Loucy (cell line): ENCODE measurements around the gene C10orf143.
"Not testable (repeated sequence)": the region's sequence is repeated elsewhere in the genome, so short reads cannot be mapped to it uniquely, and the experiment has no call there.

Experiments used
- H2AFZ ChIP-seq: fragments of 200-600 bp; sonication (generic); 2 replicates; pipeline ENCODE4 v1.6.0; 2016; ENCODE audit warnings: antibody characterized with exemption, mild to moderate bottlenecking, low read length, moderate library complexity
- H3F3A ChIP-seq: fragments of 200-600 bp; 2 replicates; pipeline ENCODE4 v1.6.0; 2016; ENCODE audit warnings: antibody characterized with exemption, low read depth, mild to moderate bottlenecking
- H3K27me3 ChIP-seq: fragments of 200-600 bp; sonication (generic); 2 replicates; pipeline ENCODE4 v1.6.1; 2014; ENCODE audit warnings: low read length, mild to moderate bottlenecking; ENCODE audit not compliant: insufficient read depth, poor library complexity, severe bottlenecking
- H3K36me3 ChIP-seq: fragments of 200-600 bp; sonication (generic); 2 replicates; pipeline ENCODE4 v1.6.1; 2016; ENCODE audit warnings: low read length; ENCODE audit not compliant: insufficient read depth
- H3K4me1 ChIP-seq: fragments of 200-600 bp; sonication (generic); 2 replicates; pipeline ENCODE4 v1.5.1; 2014; ENCODE audit warnings: low read length, mild to moderate bottlenecking; ENCODE audit not compliant: insufficient read depth, poor library complexity, severe bottlenecking
- H3K4me2 ChIP-seq: fragments of 200-600 bp; sonication (generic); 2 replicates; pipeline ENCODE4 v1.6.0; 2014; ENCODE audit warnings: antibody characterized with exemption, low read length, low read depth, mild to moderate bottlenecking; ENCODE audit not compliant: poor library complexity, severe bottlenecking
- H3K4me3 ChIP-seq: fragments of 200-600 bp; sonication (generic); 2 replicates; pipeline ENCODE4 v1.5.1; 2014; ENCODE audit warnings: low read length, mild to moderate bottlenecking, mixed read lengths; ENCODE audit not compliant: poor library complexity, severe bottlenecking
- H3K79me2 ChIP-seq: fragments of 200-600 bp; sonication (generic); 2 replicates; pipeline ENCODE4 v1.6.1; 2014; ENCODE audit warnings: low read length; ENCODE audit not compliant: insufficient read depth
- H3K9ac ChIP-seq: fragments of 200-600 bp; sonication (generic); 2 replicates; pipeline ENCODE4 v1.6.0; 2014; ENCODE audit warnings: mild to moderate bottlenecking, low read depth, low read length, moderate library complexity; ENCODE audit not compliant: poor library complexity, severe bottlenecking
- H3K9me2 ChIP-seq: fragments of 200-600 bp; sonication (generic); replicated peaks from 2 replicates; pipeline ENCODE4 v1.6.1; 2016; ENCODE audit warnings: low read depth, low read length, mixed read lengths
- H3K9me3 ChIP-seq: fragments of 200-600 bp; sonication (generic); 2 replicates; pipeline ENCODE4 v1.6.1; 2014; ENCODE audit warnings: mild to moderate bottlenecking, antibody characterized with exemption, low read length, low read depth; ENCODE audit not compliant: insufficient read depth
- H4K20me1 ChIP-seq: fragments of 200-600 bp; sonication (generic); 2 replicates; pipeline ENCODE4 v1.6.0; 2014; ENCODE audit warnings: antibody characterized with exemption, low read length, mild to moderate bottlenecking; ENCODE audit not compliant: insufficient read depth, poor library complexity, severe bottlenecking
- EZH2phosphoT487 ChIP-seq: fragments of 200-600 bp; IDR thresholded peaks from 2 replicates; pipeline ENCODE4 v1.6.1; 2018; ENCODE audit warnings: antibody characterized with exemption, mild to moderate bottlenecking, moderate library complexity, borderline replicate concordance
- TF ChIP-seq, protein P1 (sequence below): fragments of 200-600 bp; sonication (generic); conservative IDR thresholded peaks from 2 replicates; pipeline ENCODE4 v1.5.1; 2014; ENCODE audit warnings: mild to moderate bottlenecking, antibody characterized with exemption, low read length

The C10orf143 gene

DNA sequence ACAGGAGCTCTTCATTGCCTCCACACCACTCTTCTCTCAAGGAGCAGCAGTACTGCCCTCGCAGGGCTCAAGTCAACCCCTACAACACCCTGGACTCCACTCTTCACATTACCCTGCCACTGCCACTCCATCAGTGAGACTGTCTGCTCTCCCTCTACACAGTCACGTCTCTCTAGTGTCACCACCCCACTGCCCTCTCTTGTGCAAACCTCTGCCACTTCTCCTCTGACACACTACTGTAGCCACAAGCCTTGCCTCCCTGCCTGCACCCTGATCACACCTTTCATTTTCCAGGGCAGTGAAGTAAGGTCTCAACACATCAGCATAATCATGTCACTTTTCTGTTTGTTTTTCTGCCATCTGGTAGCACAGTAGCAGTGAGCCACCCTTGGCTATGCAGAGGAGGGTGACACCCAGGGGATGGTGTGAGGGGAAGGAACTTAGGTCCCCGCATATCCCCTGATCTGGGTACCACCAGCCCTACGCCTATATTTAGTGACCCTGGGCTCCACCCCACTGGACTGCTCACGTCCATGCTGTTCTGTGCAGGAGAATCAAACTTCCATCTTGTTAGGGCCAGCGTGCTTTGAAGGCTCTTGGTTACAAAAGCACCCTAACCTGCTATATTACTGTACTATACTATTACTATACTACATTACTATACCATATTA lies 1.6 kb downstream of the C10orf143 start:
- peak overlapping the region; percentile 96 for H3K4me2 ChIP-seq

DNA sequence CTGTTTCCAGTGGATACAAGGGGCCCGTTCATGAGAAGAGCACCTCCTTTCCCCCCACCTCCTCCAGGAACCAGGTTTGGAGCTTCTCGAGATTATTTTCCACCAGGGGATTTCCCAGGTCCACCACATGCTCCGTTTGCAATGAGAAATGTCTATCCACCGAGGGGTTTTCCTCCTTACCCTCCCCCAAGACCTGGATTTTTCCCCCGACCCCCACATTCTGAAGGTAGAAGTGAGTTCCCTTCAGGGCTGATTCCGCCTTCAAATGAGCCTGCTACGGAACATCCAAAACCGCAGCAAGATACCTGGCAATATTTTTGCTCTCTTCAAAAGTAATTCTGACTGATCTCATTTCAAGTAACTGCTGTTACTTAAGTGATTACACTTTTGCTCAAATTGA lies 2.5 kb downstream of the C10orf143 start:
- not testable (repeated sequence) for H2AFZ ChIP-seq, H3F3A ChIP-seq, H3K79me2 ChIP-seq, H4K20me1 ChIP-seq, H3K4me2 ChIP-seq, H3K9ac ChIP-seq, H3K4me3 ChIP-seq, H3K27me3 ChIP-seq, H3K36me3 ChIP-seq, H3K9me2 ChIP-seq, H3K9me3 ChIP-seq
- peaks cover 20% of the 10 kb centered on the region for H3K4me1 ChIP-seq

More for the DNA sequence above, 1.6 kb downstream of the C10orf143 start:
- H3K9me3 ChIP-seq = no peaks in the 10 kb centered on the region; the same call in 1 of the 2 replicates
- peaks cover 6% of the 10 kb centered on the region; the same call in 1 of the 2 replicates for H3K79me2 ChIP-seq
- no peaks in the 10 kb centered on the region for H3F3A ChIP-seq
- H4K20me1 ChIP-seq = no peaks in the 10 kb centered on the region
- no peak overlapping the region for H2AFZ ChIP-seq
- no peaks in the 10 kb centered on the region for H3K36me3 ChIP-seq
- H3K9me2 ChIP-seq = no peaks in the 10 kb centered on the region
- H3K4me3 ChIP-seq = peak overlapping the region; percentile 92
- TF ChIP-seq, protein P1, sequence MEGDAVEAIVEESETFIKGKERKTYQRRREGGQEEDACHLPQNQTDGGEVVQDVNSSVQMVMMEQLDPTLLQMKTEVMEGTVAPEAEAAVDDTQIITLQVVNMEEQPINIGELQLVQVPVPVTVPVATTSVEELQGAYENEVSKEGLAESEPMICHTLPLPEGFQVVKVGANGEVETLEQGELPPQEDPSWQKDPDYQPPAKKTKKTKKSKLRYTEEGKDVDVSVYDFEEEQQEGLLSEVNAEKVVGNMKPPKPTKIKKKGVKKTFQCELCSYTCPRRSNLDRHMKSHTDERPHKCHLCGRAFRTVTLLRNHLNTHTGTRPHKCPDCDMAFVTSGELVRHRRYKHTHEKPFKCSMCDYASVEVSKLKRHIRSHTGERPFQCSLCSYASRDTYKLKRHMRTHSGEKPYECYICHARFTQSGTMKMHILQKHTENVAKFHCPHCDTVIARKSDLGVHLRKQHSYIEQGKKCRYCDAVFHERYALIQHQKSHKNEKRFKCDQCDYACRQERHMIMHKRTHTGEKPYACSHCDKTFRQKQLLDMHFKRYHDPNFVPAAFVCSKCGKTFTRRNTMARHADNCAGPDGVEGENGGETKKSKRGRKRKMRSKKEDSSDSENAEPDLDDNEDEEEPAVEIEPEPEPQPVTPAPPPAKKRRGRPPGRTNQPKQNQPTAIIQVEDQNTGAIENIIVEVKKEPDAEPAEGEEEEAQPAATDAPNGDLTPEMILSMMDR = no peak
- no peak for TF ChIP-seq EZH2phosphoT487
- peak overlapping the region; percentile 83 for H3K9ac ChIP-seq
- peaks cover 20% of the 10 kb centered on the region for H3K4me1 ChIP-seq
- no peaks in the 10 kb centered on the region for H3K27me3 ChIP-seq

DNA sequence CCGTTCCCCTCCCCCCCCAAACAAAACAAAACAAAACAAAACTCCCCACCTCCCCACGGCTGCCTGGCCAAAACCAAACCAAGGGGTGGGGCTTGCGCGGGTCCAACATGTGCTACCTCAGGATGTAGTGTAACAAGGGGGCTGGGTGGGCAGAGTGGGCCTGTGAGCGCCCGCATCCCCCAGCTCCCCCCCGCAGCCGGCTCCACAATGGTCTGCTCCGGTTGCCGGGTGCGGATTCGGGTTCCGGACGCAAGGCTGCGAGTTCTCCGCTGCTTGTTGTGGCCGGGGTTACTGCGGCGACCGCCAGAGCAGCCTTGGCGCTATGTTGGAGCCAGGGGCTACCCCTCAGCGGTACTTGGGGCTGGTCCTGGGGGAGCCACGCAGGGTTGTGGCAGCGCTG lies 4.9 kb downstream of the C10orf143 start:
- Histone ChIP-seq H4K20me1 (no peaks in the 10 kb centered on the region), H3K4me3 (no peak overlapping the region), H3K36me3 (no peaks in the 10 kb centered on the region), H3K79me2 (peaks cover 6% of the 10 kb centered on the region; the same call in 1 of the 2 replicates), H3K4me1 (peaks cover 14% of the 10 kb centered on the region), H3F3A (no peaks in the 10 kb centered on the region), H3K9me3 (no peaks in the 10 kb centered on the region), H2AFZ (no peak overlapping the region), H3K27me3 (no peaks in the 10 kb centered on the region), H3K9ac (no peak overlapping the region), H3K4me2 (no peak overlapping the region), H3K9me2 (no peaks in the 10 kb centered on the region)
- TF ChIP-seq, protein P1 = no peak
- TF ChIP-seq EZH2phosphoT487 = no peak

DNA sequence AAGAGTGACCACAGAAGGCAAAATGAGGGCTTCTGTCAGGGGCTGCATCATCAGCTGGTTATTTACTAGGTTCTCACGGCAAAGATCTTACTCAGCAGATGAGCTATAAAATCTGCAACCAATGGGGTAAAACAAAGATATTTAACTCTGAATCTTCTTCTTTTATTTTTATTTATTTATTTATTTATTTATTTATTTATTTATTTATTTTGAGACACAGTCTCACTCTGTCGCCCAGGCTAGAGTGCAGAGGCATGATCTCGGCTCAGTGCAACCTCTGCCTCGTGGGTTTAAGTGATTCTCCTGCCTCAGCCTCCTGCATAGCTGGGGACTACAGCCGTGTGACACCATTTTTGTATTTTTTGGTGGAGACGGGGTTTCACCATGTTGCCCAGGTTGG lies 11.3 kb downstream of the C10orf143 start:
- TF ChIP-seq, protein P1 = no peak
- no peak for TF ChIP-seq EZH2phosphoT487
- Histone ChIP-seq H3K4me2 (no peak overlapping the region), H3K79me2 (no peaks in the 10 kb centered on the region), H3F3A (no peaks in the 10 kb centered on the region), H2AFZ (no peak overlapping the region), H4K20me1 (no peaks in the 10 kb centered on the region), H3K27me3 (no peaks in the 10 kb centered on the region), H3K36me3 (no peaks in the 10 kb centered on the region), H3K9me2 (no peaks in the 10 kb centered on the region), H3K4me3 (no peak overlapping the region), H3K9me3 (no peaks in the 10 kb centered on the region), H3K9ac (no peak overlapping the region), H3K4me1 (no peaks in the 10 kb centered on the region)

DNA sequence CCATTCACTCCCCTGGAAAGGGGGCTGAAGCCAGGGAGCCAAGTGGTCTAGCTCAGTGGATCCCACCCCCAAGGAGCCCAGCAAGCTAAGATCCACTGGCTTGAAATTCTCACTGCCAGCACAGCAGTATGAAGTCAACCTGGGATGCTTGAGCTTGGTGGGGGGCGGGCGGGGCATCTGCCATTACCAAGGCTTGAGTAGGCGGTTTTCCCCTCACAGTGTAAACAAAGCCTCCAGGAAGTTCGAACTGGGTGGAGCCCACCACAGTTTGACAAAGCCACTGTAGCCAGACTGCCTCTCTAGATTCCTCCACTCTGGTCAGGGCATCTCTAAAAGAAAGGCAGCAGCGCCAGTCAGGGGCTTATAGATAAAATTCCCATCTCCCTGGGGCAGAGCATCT lies 20.1 kb downstream of the C10orf143 start:
- H3K79me2 ChIP-seq, H3F3A ChIP-seq, H3K27me3 ChIP-seq, H3K4me3 ChIP-seq, H3K36me3 ChIP-seq, H3K4me1 ChIP-seq, H3K4me2 ChIP-seq, H2AFZ ChIP-seq, H4K20me1 ChIP-seq, H3K9me3 ChIP-seq, H3K9me2 ChIP-seq, H3K9ac ChIP-seq: not testable (repeated sequence)
